Pons (tissue), 1 donor: ENCODE results near the gene HDAC6.
A peak's percentile ranks its signal among the peaks of the same experiment; 100 is the strongest.
"Not testable (repeated sequence)": the region's sequence is repeated elsewhere in the genome, so short reads cannot be mapped to it uniquely, and the experiment has no call there.

ENCODE experiments used
- DNase-seq: peaks from one replicate; pipeline ENCODE4 v3.0.0-alpha.2; 2016; ENCODE audit warnings: low spot score

Gene HDAC6

GRCh38 chrX:48824066-48824465, 22.2 kb downstream of the HDAC6 start:
- DNase-seq = no peak

DNA sequence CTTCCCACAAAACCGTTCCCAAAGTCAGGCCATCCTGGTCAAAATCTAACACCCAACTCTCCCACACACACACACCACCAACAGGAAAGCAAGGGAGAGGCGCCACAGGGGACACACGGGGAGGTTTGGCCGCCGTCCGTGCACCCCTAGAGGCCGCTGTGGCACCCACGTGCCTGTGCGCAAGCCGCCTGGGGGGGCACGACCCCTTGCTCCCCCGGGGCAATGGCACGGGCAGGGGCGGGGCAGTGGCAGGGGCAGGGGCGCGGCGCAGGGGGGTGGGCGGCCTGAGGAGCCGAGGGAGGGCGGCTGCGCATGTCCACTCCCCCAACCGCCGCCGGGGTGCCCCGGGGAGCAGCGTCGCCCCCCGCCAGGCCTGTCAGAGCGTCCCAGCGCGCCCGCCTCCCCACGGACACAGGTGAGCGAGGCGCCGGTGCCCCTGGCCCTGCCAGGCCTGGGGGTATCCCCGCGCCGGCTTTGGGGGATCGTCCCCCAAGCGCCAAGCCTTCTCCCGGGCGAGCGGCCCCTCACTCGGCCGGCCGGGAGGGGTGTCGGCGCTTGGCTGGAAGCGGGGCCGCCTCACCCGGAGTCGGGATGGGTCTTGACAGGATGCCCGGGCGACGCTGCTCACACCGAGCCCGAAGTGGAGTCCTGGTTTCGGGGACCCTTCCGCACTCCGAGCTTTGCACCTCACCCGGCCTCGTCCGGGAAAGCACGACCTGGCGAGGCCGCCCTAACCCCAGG, 24.4 kb downstream of the HDAC6 start, which contains the start of gene ERAS:
Gene ERAS (plus strand): TSS at position 379 of the 741 bp plus-strand sequence. CDS start 2,611 bp downstream, outside the sequence.
- DNase-seq = no peak

- no peak for DNase-seq
These were observed 25.2 kb downstream of the HDAC6 start for GRCh38 chrX:48826876-48827653.

GRCh38 chrX:48827654-48827968, 25.7 kb downstream of the HDAC6 start:
- no peak for DNase-seq

DNA sequence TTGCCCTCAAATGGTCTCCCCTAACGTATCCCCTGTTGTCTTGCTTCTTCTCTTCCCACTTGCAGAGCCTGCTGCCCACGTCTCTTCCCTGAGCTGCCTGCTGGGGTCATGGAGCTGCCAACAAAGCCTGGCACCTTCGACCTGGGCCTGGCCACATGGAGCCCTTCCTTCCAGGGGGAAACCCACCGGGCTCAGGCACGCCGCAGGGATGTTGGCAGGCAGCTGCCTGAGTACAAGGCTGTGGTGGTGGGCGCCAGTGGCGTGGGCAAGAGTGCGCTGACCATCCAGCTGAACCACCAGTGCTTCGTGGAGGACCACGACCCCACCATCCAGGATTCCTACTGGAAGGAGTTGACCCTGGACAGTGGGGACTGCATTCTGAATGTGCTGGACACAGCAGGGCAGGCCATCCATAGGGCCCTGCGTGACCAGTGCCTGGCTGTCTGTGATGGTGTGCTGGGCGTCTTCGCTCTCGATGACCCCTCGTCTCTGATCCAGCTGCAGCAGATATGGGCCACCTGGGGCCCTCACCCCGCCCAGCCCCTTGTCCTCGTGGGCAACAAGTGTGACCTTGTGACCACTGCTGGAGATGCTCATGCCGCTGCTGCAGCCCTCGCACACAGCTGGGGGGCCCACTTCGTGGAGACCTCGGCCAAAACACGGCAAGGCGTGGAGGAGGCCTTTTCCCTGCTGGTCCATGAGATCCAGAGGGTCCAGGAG, 27.3 kb downstream of the HDAC6 start:
- no peak for DNase-seq

DNA sequence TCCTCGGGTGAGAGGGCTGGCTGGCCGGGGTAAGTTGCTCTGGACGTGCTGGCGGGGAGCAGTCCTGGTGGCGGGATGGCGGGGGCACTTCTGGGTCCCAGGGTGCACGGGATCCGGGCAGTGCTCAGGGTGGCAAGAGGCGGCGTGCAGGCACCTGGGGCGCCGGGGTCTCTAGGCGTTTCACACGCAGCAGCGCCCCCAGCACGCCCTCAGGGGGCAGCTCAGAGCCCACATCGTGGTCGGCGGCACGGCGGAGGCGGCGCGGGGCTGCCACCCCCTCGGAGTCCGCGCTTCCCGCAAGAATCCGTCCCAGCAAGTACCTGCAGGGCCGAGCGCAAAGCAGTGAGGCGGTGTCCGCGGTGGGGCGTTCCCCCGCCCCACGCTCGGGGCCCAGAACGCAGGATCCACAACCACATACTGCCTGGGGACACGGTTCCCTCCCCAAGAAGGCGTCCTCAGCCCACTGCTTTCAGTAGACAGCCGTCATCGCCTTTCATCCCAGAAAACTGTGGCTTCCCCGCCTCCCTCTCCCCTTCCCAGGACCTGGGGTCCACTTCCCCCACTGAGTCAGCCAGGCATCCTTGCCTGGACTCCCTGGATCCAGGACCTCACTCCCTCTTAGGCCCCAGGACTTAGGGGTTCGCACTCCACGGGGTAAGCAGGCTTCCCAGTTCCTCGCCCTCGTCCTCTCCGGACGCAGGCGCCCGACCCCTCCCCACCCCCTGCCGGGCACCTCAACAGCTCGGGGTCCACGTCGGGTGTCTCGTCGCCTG, 29.5 kb downstream of the HDAC6 start:
- DNase-seq = no peak

- no peak for DNase-seq
These were observed 30.0 kb downstream of the HDAC6 start for GRCh38 chrX:48831909-48832291.

- DNase-seq = peak; percentile 24
These were observed 31.8 kb downstream of the HDAC6 start for GRCh38 chrX:48833542-48834138.

DNA sequence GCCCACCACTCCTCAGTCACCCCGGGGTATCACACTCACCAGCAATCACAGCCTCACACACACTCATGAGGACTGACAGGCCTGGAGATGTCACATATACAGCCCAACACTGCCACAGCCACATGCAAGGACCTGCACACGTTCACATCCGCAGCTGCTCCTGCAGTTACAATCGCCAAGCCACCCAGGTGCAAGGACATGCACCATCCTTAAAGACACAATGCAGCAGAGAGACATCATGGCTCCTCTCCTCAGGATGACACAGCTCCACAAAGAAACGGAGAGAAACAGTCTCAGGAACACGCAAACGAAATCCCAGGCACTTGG, 32.5 kb downstream of the HDAC6 start:
- DNase-seq = peak; percentile 3

DNA sequence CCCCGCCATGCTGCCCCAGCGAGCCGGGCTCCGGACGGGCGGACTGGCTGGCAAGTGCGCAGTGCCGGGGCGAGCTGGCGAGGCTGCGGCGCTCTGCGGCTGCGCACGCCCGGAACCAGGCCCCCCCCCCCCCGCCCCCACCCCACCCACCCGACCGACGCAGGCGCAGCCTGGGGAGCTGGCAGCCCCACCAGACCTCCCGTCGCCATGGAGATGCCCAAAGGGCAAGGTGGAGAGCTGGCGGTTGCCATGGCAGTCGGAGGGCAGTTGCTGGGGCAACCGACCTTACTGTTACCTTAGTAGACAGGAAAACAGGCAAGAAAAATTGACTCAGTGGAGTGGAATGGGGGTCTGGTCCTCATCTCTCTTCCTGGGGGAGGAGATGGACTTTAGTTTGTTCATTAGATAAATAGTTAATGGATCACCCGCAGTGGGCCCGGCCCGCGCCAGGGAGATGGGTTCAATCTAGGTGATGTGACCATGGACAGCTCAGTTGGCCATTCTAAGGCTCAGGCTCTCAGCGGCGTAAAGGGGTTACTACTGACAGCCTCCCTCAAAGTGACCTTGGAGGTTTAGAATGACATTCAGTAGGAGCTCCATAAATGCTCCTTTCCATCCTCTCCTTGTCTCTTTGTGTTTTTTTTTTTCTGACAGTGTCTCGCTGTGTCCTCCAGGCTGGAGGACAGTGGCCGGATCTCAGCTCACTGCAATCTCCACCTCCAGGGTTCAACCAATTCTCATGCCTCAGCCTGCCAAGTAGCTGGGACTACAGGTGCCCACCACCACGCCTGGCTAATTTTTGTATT, 33.9 kb downstream of the HDAC6 start, which contains the start of gene PCSK1N:
Gene PCSK1N (minus strand): TSS at position 87 of the 806 bp plus-strand sequence. CDS start 78 bp downstream, at position 9.
- DNase-seq = no peak

GRCh38 chrX:48839686-48840085, 37.8 kb downstream of the HDAC6 start:
- DNase-seq = no peak

DNA sequence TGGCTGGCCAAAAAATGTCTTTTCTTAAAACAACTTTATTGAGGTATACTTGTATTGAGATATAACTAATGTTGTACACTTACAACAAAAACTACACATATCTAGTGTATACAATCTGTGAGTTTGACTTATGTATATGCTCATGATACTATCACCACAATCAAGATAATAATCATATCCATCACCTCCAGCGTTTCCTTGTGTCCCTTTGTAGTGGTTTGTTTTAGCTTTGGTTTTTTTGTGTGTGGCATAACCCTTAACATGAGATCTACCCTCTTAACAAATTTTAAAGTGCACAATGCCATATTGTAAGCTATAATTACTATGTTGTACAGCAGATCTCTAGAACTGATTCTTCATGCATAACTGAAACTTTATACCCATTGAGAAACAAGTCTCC, 47.0 kb downstream of the HDAC6 start:
- DNase-seq = no peak

DNA sequence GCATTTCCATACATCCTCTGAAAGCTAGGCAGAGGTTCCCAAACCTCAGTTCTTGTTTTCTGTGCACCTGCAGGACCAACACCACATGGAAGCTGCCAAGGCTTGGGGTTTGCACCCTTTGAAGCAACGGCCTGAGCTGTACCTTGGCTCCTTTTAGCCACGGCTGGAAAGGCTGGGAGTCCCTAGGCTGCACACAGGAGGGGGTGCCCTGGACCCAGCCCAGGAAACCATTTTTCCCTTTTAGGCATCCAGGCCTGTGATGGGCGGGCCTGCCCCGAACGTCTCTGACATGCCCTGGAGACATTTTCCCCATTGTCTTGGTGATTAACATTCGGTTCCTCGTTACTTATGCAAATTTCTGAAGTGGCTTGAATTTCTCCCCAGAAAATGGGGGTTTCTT, 51.0 kb downstream of the HDAC6 start:
- no peak for DNase-seq

DNA sequence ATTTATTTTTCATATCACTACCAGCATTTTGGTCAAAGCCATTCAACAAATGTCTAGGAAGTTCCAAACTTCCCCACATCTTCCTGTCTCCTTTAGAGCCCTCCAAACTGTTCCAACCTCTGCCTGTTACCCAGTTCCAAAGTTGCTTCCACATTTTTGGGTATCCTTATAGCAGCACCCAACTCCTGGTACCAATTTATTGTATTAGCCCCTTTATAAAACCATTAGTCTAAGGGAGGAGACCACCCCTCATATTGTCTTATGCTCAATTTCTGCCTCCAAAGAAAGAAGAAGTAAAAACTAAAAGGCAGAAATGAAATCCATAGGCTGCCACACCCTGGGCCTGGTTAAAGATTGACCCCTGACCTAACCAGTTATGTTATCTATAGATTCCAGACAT, 51.6 kb downstream of the HDAC6 start:
- not testable (repeated sequence) for DNase-seq

- not testable (repeated sequence) for DNase-seq
These were observed 52.4 kb downstream of the HDAC6 start for GRCh38 chrX:48854121-48854804.

- DNase-seq = no peak
These were observed 53.0 kb downstream of the HDAC6 start for GRCh38 chrX:48854898-48855297.

DNA sequence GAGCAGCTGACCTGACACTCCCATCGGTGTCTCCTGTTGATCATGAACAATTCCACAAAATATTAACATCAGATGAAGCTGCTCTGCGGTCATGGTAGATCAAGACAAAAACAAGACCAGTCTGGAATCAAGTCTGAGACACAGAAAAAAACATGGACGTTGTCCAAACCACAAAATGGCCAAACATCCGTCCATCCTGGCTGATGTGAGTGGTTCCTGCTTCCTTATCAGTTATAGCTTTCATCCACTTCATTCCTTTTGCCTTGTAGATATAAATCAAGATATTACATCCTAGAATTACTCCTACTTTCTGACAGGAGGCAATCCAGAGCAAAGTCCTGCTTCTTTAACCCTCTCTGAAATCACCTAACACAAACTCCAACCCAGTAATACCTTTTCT, 62.3 kb downstream of the HDAC6 start:
- DNase-seq = peak; percentile 1

- DNase-seq = not testable (repeated sequence)
These were observed 70.2 kb downstream of the HDAC6 start for GRCh38 chrX:48872017-48872416.
